ENCODE measurements around the gene ZBTB1. TPM values are rescaled to one million over a fixed set of nuclear protein-coding genes. Genes with fewer than 3 reads are reported as not detected.

The ZBTB1 gene
- total RNA-seq (96.6 TPM), polyA plus RNA-seq (24.1 TPM)

GRCh38 chr14:64504310-64504896, at the start of gene ZBTB1:
Gene ZBTB1 (plus strand): TSS chr14:64504770. CDS start chr14:64521505, 16,735 bp downstream.
- peak within 1 kb of the TSS; percentile 82 for H3K4me3 ChIP-seq (ENCODE audit: low read depth, low read length)
- WGBS: under 1% methylated on average over 63 of the region's 63 CpGs
- peak within 1 kb of the TSS; percentile 100 for H3K27ac ChIP-seq (ENCODE audit: low read depth)
- peak; percentile 37 for DNase-seq (ENCODE audit: extremely low spot score)
- peaks cover 4% of the 10 kb centered on the region for H3K4me1 ChIP-seq (ENCODE audit: insufficient read depth)
- H3K36me3 ChIP-seq (ENCODE audit: insufficient read depth): no peaks in the 10 kb centered on the region

GRCh38 chr14:64459405-64460136, 45.0 kb upstream of the ZBTB1 start:
- no peaks in the 10 kb centered on the region for H3K4me1 ChIP-seq (ENCODE audit: insufficient read depth)
- H3K36me3 ChIP-seq (ENCODE audit: insufficient read depth): no peaks in the 10 kb centered on the region
- H3K27ac ChIP-seq (ENCODE audit: low read depth): no peak overlapping the region
- no peak overlapping the region for H3K4me3 ChIP-seq (ENCODE audit: low read depth, low read length)
- no peak for DNase-seq (ENCODE audit: extremely low spot score)
- WGBS: 73% methylated on average over 4 of the region's 4 CpGs

- no peaks in the 10 kb centered on the region for H3K36me3 ChIP-seq (ENCODE audit: insufficient read depth)
- H3K27ac ChIP-seq (ENCODE audit: low read depth): no peak overlapping the region
- H3K4me1 ChIP-seq (ENCODE audit: insufficient read depth): no peaks in the 10 kb centered on the region
- 90% methylated on average over 3 of the region's 3 CpGs for WGBS
- no peak overlapping the region for H3K4me3 ChIP-seq (ENCODE audit: low read depth, low read length)
- no peak for DNase-seq (ENCODE audit: extremely low spot score)
Observed at GRCh38 chr14:64461221-64461620, 43.3 kb upstream of the ZBTB1 start.

- H3K4me3 ChIP-seq (ENCODE audit: low read depth, low read length): no peak overlapping the region
- DNase-seq (ENCODE audit: extremely low spot score): no peak
- 92% methylated on average over 2 of the region's 2 CpGs for WGBS
- no peak overlapping the region for H3K27ac ChIP-seq (ENCODE audit: low read depth)
- no peaks in the 10 kb centered on the region for H3K4me1 ChIP-seq (ENCODE audit: insufficient read depth)
- H3K36me3 ChIP-seq (ENCODE audit: insufficient read depth): no peaks in the 10 kb centered on the region
Observed at GRCh38 chr14:64463195-64463594, 41.4 kb upstream of the ZBTB1 start.

- no peak for DNase-seq (ENCODE audit: extremely low spot score)
- Histone ChIP-seq H3K4me3 (ENCODE audit: low read depth, low read length) (no peak overlapping the region), H3K27ac (ENCODE audit: low read depth) (no peak overlapping the region), H3K4me1 (ENCODE audit: insufficient read depth) (no peaks in the 10 kb centered on the region), H3K36me3 (ENCODE audit: insufficient read depth) (no peaks in the 10 kb centered on the region)
- WGBS: 97% methylated on average over 6 of the region's 6 CpGs
Observed at GRCh38 chr14:64463873-64464272, 40.7 kb upstream of the ZBTB1 start.

- H3K4me1 ChIP-seq (ENCODE audit: insufficient read depth): no peaks in the 10 kb centered on the region
- H3K4me3 ChIP-seq (ENCODE audit: low read depth, low read length): peak overlapping the region; percentile 90
- no peak for DNase-seq (ENCODE audit: extremely low spot score)
- WGBS: 20% methylated on average over 6 of the region's 6 CpGs
- no peak overlapping the region for H3K27ac ChIP-seq (ENCODE audit: low read depth)
- no peaks in the 10 kb centered on the region for H3K36me3 ChIP-seq (ENCODE audit: insufficient read depth)
Observed at GRCh38 chr14:64464651-64465050, 39.9 kb upstream of the ZBTB1 start.

- Histone ChIP-seq H3K4me1 (ENCODE audit: insufficient read depth) (no peaks in the 10 kb centered on the region), H3K36me3 (ENCODE audit: insufficient read depth) (no peaks in the 10 kb centered on the region), H3K27ac (ENCODE audit: low read depth) (no peak within 1 kb of the TSS), H3K4me3 (ENCODE audit: low read depth, low read length) (peak within 1 kb of the TSS; percentile 90)
- no peak for DNase-seq (ENCODE audit: extremely low spot score)
- under 1% methylated on average over 74 of the region's 74 CpGs for WGBS
Observed at GRCh38 chr14:64465191-64465822, 39.3 kb upstream of the ZBTB1 start, which contains the start of gene AKAP5. Gene AKAP5 (plus strand): TSS chr14:64465499. CDS start chr14:64468395, 2,896 bp downstream.

GRCh38 chr14:64465831-64466554, 38.6 kb upstream of the ZBTB1 start:
- DNase-seq (ENCODE audit: extremely low spot score): no peak
- WGBS: 7% methylated on average over 15 of the region's 15 CpGs
- Histone ChIP-seq H3K4me3 (ENCODE audit: low read depth, low read length) (peak overlapping the region; percentile 90), H3K27ac (ENCODE audit: low read depth) (no peak overlapping the region), H3K36me3 (ENCODE audit: insufficient read depth) (no peaks in the 10 kb centered on the region), H3K4me1 (ENCODE audit: insufficient read depth) (no peaks in the 10 kb centered on the region)

- Histone ChIP-seq H3K27ac (ENCODE audit: low read depth) (no peak overlapping the region), H3K4me1 (ENCODE audit: insufficient read depth) (no peaks in the 10 kb centered on the region), H3K4me3 (ENCODE audit: low read depth, low read length) (no peak overlapping the region), H3K36me3 (ENCODE audit: insufficient read depth) (no peaks in the 10 kb centered on the region)
- WGBS: 85% methylated on average over 3 of the region's 3 CpGs
- DNase-seq (ENCODE audit: extremely low spot score): no peak
Observed at GRCh38 chr14:64467101-64467500, 37.5 kb upstream of the ZBTB1 start.

- no peaks in the 10 kb centered on the region for H3K36me3 ChIP-seq (ENCODE audit: insufficient read depth)
- no peaks in the 10 kb centered on the region for H3K4me1 ChIP-seq (ENCODE audit: insufficient read depth)
- no peak for DNase-seq (ENCODE audit: extremely low spot score)
- no peak overlapping the region for H3K27ac ChIP-seq (ENCODE audit: low read depth)
- H3K4me3 ChIP-seq (ENCODE audit: low read depth, low read length): no peak overlapping the region
Observed at GRCh38 chr14:64467566-64467965, 37.0 kb upstream of the ZBTB1 start.

- WGBS: 65% methylated on average over 3 of the region's 3 CpGs
- H3K4me1 ChIP-seq (ENCODE audit: insufficient read depth): no peaks in the 10 kb centered on the region
- no peak overlapping the region for H3K4me3 ChIP-seq (ENCODE audit: low read depth, low read length)
- DNase-seq (ENCODE audit: extremely low spot score): no peak
- no peaks in the 10 kb centered on the region for H3K36me3 ChIP-seq (ENCODE audit: insufficient read depth)
- no peak overlapping the region for H3K27ac ChIP-seq (ENCODE audit: low read depth)
Observed at GRCh38 chr14:64468451-64468850, 36.1 kb upstream of the ZBTB1 start.

- no peak overlapping the region for H3K4me3 ChIP-seq (ENCODE audit: low read depth, low read length)
- DNase-seq (ENCODE audit: extremely low spot score): no peak
- 65% methylated on average over 2 of the region's 2 CpGs for WGBS
Observed at GRCh38 chr14:64474041-64474440, 30.5 kb upstream of the ZBTB1 start.

GRCh38 chr14:64474698-64475097, 29.9 kb upstream of the ZBTB1 start:
- H3K4me1 ChIP-seq (ENCODE audit: insufficient read depth): no peaks in the 10 kb centered on the region
- 89% methylated on average over 4 of the region's 4 CpGs for WGBS
- H3K4me3 ChIP-seq (ENCODE audit: low read depth, low read length): no peak overlapping the region
- H3K36me3 ChIP-seq (ENCODE audit: insufficient read depth): no peaks in the 10 kb centered on the region
- H3K27ac ChIP-seq (ENCODE audit: low read depth): no peak overlapping the region
- no peak for DNase-seq (ENCODE audit: extremely low spot score)

More at GRCh38 chr14:64474041-64474440, 30.5 kb upstream of the ZBTB1 start:
- no peaks in the 10 kb centered on the region for H3K4me1 ChIP-seq (ENCODE audit: insufficient read depth)
- H3K36me3 ChIP-seq (ENCODE audit: insufficient read depth): no peaks in the 10 kb centered on the region
- no peak overlapping the region for H3K27ac ChIP-seq (ENCODE audit: low read depth)
